ENCODE data around the gene TRIM23.

GRCh38 chr5:65624025-65624570 is at the start of gene TRIM23:
- TF ChIP-seq EGR1 (IDR thresholded peaks at IDR 0.05) (no peak), TAF1 (IDR thresholded peaks at IDR 0.05; ENCODE audit: low read depth) (peak; percentile 59; the same call in 1 of the 2 replicates), EP300 (IDR thresholded peaks at IDR 0.05; ENCODE audit: borderline replicate concordance) (no peak), YY1 (IDR thresholded peaks at IDR 0.05; ENCODE audit: low read depth) (peak; percentile 51; the same call in 1 of the 2 replicates)

Data from Ishikawa (cell line).